Right lobe of liver (tissue), 6 donors: ENCODE results near the gene SLC1A3. TPM values are rescaled to one million over a fixed set of nuclear protein-coding genes. Genes with fewer than 3 reads are reported as not detected.
"Not testable (repeated sequence)": the region's sequence is repeated elsewhere in the genome, so short reads cannot be mapped to it uniquely, and the experiment has no call there.

Experiments
- ATAC-seq, 4 donors: fragments of 200-7000 bp; cut with Tn5 transposase; one replicate each; pipeline ENCODE4 v1.9.1; 2020; ENCODE audit warnings: mild to moderate bottlenecking in 4 of 4, moderate library complexity in 4 of 4
- DNase-seq, 3 donors: peaks; one replicate each; pipeline ENCODE4 v3.0.0-alpha.2; 2020
- H3K27ac ChIP-seq, 3 donors: fragments of 200-600 bp; one replicate each; pipeline ENCODE4 v1.8.0; 2022
- H3K27me3 ChIP-seq, 2 donors: fragments of 200-600 bp; one replicate each; pipeline ENCODE4 v1.8.0; 2022
- H3K36me3 ChIP-seq, 4 donors: fragments of 200-600 bp; sonication (generic) in 1 of 4; one replicate each; pipeline versions ENCODE4 v1.5.1 to v1.8.0; 2017 to 2022; ENCODE audit warnings: control low read depth in 1 of 4
- H3K4me1 ChIP-seq, 4 donors: fragments of 200-600 bp; sonication (generic) in 1 of 4; one replicate each; pipeline versions ENCODE4 v1.5.1 to v1.8.0; 2017 to 2022; ENCODE audit warnings: control low read depth in 1 of 4
- H3K4me3 ChIP-seq, 3 donors: fragments of 200-600 bp; one replicate each; pipeline ENCODE4 v1.8.0; 2022
- H3K9me3 ChIP-seq, 4 donors: fragments of 200-600 bp; sonication (generic) in 1 of 4; one replicate each; pipeline versions ENCODE4 v1.5.1 to v1.8.0; 2017 to 2022; ENCODE audit warnings: control low read depth in 1 of 4
- POLR2A ChIP-seq: fragments of 450-650 bp; IDR thresholded peaks from one replicate; pipeline ENCODE4 v1.6.1; 2017; ENCODE audit warnings: antibody characterized with exemption, mild to moderate bottlenecking
- WGBS: methylation state at CpG from one replicate; pipeline ENCODE4 v1.1.6; 2018; ENCODE audit warnings: low coverage, low lambda C conversion rate; ENCODE audit not compliant: insufficient coverage; ENCODE audit errors: missing lambda C conversion rate; 5-methylcytosine and 5-hydroxymethylcytosine counted together
- intact Hi-C, 2 donors: fragments of 100-400 bp; cut with DNase I; formaldehyde crosslinking; loops; one replicate each; pipeline versions ENCODE4 v1.11.2 to v1.14.1; 2022
- total RNA-seq, 6 experiments: library from RNA; depleted of rRNA in 2 of 6; stranded (reverse); fragments of >200 nt in 2 of 6; fragmentation: NEBNext Ultra II Directional in 3 of 6; extraction: Animal tissue kit (Norgen Biotek cat#: 25700) in 3 of 6; gene quantifications; one replicate each; pipeline versions ENCODE4 v1.1.0 to v1.2.4, GENCODE V29; 2016 to 2023
- TF ChIP-seq, protein P1 (sequence below), 4 donors: fragments of 200-600 bp in 3 of 4; fragments of 450-650 bp in 1 of 4; IDR thresholded peaks; one replicate each; pipeline versions ENCODE4 v1.5.1 to v1.8.0; 2016 to 2022; ENCODE audit warnings: antibody characterized with exemption in 4 of 4, mild to moderate bottlenecking in 2 of 4
- donor health status: DM: no; HTN: yes; CAD: no.
- donor health status: DM: no; HTN: no; CAD: no.
- donor health status: DM: no; HTN: no; CAD: no.
- donor health status: DM: no; HTN: yes; CAD: no.
- donor health status: DM: no; HTN: yes; CAD: no.

SLC1A3 gene
- total RNA-seq, 6 experiments from 2014 or later, result 4.7 to 15.1 (median 6.1) TPM

DNA sequence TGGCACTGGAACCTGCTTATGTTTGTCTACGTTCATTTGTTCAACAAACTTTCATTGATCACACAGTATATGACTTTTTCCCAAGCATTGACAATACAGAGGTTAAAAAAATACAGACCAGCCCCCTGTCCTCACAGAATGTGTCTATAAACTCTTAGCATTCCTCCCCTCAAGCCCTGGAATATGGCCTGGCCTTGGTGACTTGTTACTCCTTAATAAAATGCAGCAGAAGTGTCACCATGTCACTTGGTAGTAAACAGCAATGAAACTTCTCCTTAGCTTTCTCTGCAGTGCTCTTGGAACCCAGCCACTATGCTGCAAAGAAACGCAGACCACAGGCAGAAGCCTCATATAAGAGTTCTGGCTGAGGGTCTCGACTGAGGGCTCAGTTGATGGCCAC, 19.1 kb upstream of the SLC1A3 start:
- no peak for TF ChIP-seq POLR2A
- TF ChIP-seq, protein P1, sequence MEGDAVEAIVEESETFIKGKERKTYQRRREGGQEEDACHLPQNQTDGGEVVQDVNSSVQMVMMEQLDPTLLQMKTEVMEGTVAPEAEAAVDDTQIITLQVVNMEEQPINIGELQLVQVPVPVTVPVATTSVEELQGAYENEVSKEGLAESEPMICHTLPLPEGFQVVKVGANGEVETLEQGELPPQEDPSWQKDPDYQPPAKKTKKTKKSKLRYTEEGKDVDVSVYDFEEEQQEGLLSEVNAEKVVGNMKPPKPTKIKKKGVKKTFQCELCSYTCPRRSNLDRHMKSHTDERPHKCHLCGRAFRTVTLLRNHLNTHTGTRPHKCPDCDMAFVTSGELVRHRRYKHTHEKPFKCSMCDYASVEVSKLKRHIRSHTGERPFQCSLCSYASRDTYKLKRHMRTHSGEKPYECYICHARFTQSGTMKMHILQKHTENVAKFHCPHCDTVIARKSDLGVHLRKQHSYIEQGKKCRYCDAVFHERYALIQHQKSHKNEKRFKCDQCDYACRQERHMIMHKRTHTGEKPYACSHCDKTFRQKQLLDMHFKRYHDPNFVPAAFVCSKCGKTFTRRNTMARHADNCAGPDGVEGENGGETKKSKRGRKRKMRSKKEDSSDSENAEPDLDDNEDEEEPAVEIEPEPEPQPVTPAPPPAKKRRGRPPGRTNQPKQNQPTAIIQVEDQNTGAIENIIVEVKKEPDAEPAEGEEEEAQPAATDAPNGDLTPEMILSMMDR (IDR thresholded peaks at IDR 0.05), result no peak
- Histone ChIP-seq H3K27ac (no peak overlapping the region), H3K4me1 (no peaks in the 10 kb centered on the region), H3K4me3 (no peak overlapping the region), H3K36me3 (no peaks in the 10 kb centered on the region), H3K27me3 (no peaks in the 10 kb centered on the region), H3K9me3 (no peaks in the 10 kb centered on the region)
- ATAC-seq, result peak in 1 of 4 donors; percentile 38
- WGBS, result 26% methylated on average over 3 of the region's 3 CpGs
- DNase-seq, result no peak
- intact Hi-C loops, result no loop called here

DNA sequence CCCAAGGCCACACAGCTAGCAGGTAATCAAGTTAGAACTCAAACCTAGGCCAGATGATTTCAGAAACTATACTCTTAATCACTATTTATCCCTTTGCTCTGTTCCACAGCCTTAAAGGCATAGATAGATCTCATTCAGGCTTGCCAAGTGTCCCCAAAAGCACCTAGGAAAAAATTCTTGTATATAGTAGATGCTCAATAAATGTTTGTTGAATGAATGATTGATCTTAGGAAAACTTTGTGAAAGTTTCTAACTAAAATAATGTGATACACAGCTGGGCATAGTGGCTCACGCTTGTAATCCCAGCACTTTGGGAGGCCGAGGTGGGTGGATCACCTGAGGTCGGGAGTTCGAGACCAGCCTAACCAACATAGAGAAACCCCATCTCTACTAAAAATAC, 16.7 kb upstream of the SLC1A3 start:
- H3K4me3 ChIP-seq, H3K27me3 ChIP-seq, DNase-seq, H3K4me1 ChIP-seq, ATAC-seq, H3K36me3 ChIP-seq, intact Hi-C loops, H3K27ac ChIP-seq, H3K9me3 ChIP-seq: not testable (repeated sequence)
- 97% methylated on average over 3 of the region's 4 CpGs for WGBS

DNA sequence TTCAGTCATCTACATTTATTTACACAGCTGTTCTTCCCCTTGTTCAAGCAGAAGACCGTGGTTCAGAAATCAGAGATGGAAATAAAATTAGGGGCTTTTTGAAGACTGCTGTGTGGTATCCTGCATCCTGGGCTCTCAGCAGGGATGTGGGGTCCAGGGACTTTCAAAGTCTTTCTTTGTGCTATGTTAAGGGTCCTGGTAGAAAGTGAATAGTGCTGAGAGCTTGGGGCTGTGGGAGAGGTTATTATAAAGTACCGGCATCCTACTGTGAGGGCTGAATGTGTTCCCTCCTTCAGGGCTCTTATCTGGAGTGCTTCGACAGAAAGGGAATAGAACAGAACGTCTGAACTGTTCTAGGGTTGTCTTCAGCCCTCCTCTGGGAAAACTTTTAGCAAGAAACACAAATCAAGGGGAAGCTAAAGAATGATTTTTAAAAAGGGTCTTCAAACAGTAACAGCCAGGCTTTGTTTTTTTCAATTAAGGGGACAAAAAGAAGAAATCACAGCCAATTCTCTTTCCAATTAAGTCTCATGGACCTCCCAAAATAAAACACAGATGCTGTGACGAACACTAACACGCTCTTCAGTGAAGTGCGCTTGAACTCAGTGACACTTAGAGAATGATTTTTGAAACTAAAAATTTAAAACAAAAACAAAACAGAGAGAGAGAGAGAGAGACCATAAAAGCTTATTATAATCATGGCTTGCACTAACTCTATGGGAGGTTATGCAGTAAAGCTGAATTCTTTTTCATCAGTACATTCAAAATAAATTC, 15.7 kb upstream of the SLC1A3 start:
- H3K27ac ChIP-seq, result no peak overlapping the region
- WGBS, result 60% methylated on average over 7 of the region's 7 CpGs
- H3K9me3 ChIP-seq, result no peaks in the 10 kb centered on the region
- no peak for DNase-seq
- H3K4me3 ChIP-seq, result no peak overlapping the region
- TF ChIP-seq POLR2A, result no peak
- TF ChIP-seq, protein P1 (IDR thresholded peaks at IDR 0.05), result no peak
- H3K27me3 ChIP-seq, result no peaks in the 10 kb centered on the region
- no peak for ATAC-seq
- H3K4me1 ChIP-seq, result no peaks in the 10 kb centered on the region
- no peaks in the 10 kb centered on the region for H3K36me3 ChIP-seq
- intact Hi-C loops, result no loop called here

DNA sequence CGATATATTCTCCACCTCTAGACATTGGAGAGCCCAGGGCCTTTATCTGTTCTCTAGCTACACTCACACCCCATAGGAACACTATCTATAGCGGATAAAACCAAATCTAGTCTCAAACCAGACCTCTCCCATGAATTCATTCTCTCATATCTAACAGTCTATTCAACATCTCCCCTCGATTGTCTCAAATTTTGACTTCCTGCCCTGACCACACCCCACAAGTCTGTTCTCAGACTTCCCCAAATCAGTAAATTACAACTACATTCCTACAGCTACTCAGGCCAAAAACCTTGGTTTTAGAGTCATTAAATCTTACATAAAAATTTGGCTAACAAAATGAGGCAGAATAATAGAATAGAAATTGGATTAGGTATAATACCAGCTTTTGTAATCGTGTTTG, 12.5 kb upstream of the SLC1A3 start:
- Histone ChIP-seq H3K27ac (no peak overlapping the region), H3K4me3 (no peak overlapping the region), H3K27me3 (no peaks in the 10 kb centered on the region), H3K9me3 (no peaks in the 10 kb centered on the region), H3K4me1 (no peaks in the 10 kb centered on the region), H3K36me3 (no peaks in the 10 kb centered on the region)
- WGBS, result 64% methylated on average over 4 of the region's 4 CpGs
- TF ChIP-seq POLR2A, result no peak
- TF ChIP-seq, protein P1 (IDR thresholded peaks at IDR 0.05), result no peak
- ATAC-seq (no peak), DNase-seq (no peak)
- intact Hi-C loops, result no loop called here

DNA sequence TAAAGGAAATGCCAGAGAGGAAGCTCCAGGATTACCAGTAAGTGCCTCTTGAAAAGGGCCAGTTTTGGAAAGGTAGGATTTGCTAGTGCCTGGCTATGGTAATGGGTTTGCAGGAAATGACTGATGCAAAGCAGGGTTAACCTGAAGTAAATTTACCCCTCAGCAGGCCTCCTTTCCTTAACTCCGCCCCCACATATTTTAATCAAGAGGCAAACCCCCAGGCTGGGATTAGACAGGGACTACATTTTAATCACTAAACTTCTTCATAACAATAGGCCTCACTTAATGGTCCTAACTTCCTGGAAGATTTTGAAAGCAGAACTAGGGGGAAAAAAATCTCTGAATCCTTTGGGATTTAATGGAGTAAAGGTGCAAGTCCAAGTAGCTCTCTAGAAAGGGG, 10.2 kb upstream of the SLC1A3 start:
- ATAC-seq (no peak), DNase-seq (no peak)
- no peak for TF ChIP-seq POLR2A
- TF ChIP-seq, protein P1 (IDR thresholded peaks at IDR 0.05), result no peak
- Histone ChIP-seq H3K4me1 (no peaks in the 10 kb centered on the region), H3K27ac (no peak overlapping the region), H3K36me3 (no peaks in the 10 kb centered on the region), H3K4me3 (no peak overlapping the region), H3K9me3 (no peaks in the 10 kb centered on the region), H3K27me3 (no peaks in the 10 kb centered on the region)
- 77% methylated on average over 1 of the region's 1 CpG for WGBS
- intact Hi-C loops, result no loop called here
